B cell (primary cell): Measurements from ENCODE around the gene PRUNE1. TPM values are rescaled to one million over a fixed set of nuclear protein-coding genes. Genes with fewer than 3 reads are reported as not detected.

Source experiments
- ATAC-seq: fragments of 200-7000 bp; cut with Tn5 transposase; one replicate; pipeline ENCODE4 v1.10.0; 2021; ENCODE audit warnings: low read depth, mild to moderate bottlenecking, moderate number of reproducible peaks, moderate library complexity
- CTCF ChIA-PET: fragments of 350-600 bp; sonication (Branson Sonifier 250); formaldehyde crosslinking; loops from one replicate; lab custom pipeline; 2021; ENCODE audit warnings: antibody characterized with exemption, inconsistent platforms; lab: Charles Lee
- POLR2A ChIA-PET: fragments of 350-600 bp; sonication (Branson Sonifier 250); formaldehyde crosslinking; loops from one replicate; lab custom pipeline; 2021; ENCODE audit warnings: antibody characterized with exemption; lab: Charles Lee
- DNase-seq: peaks from one replicate; pipeline ENCODE4 v3.0.0; 2013
- H2AFZ ChIP-seq: 2 replicates; pipeline ENCODE4 v1.6.1; 2012; ENCODE audit warnings: mild to moderate bottlenecking, low read depth, low read length; ENCODE audit not compliant: insufficient read depth, poor library complexity, severe bottlenecking
- H3K27ac ChIP-seq, 2 donors: 1 replicate in 1 of 2; 2 replicates in 1 of 2; pipeline ENCODE4 v1.5.1; 2012 to 2013; ENCODE audit warnings: low read length in 2 of 2, mild to moderate bottlenecking in 2 of 2, moderate library complexity in 1 of 2
- H3K27me3 ChIP-seq, 4 experiments: fragments of 200-600 bp in 1 of 4; sonication (generic) in 1 of 4; replicated peaks in 1 of 4; 1 replicate in 2 of 4; 2 replicates in 2 of 4; pipeline versions ENCODE4 v1.6.1 to v1.7.0; 2013 to 2016; ENCODE audit warnings: low read length in 3 of 4, mild to moderate bottlenecking in 2 of 4, mixed read lengths in 1 of 4, moderate library complexity in 1 of 4; ENCODE audit not compliant: insufficient read depth in 4 of 4, control insufficient read depth in 3 of 4; ENCODE audit errors: control extremely low read depth in 1 of 4
- H3K36me3 ChIP-seq, 2 experiments: replicated peaks in 1 of 2; 1 replicate in 1 of 2; 2 replicates in 1 of 2; pipeline versions ENCODE4 v1.6.1 to v1.7.1; 2013; ENCODE audit warnings: low read length in 1 of 2; ENCODE audit not compliant: insufficient read depth in 2 of 2, control insufficient read depth in 1 of 2; ENCODE audit errors: control extremely low read depth in 1 of 2, extremely low read depth in 1 of 2
- H3K4me1 ChIP-seq, 2 donors: fragments of 200-600 bp in 1 of 2; sonication (generic) in 1 of 2; 1 replicate in 1 of 2; 2 replicates in 1 of 2; pipeline versions ENCODE4 v1.5.1 to v1.6.1; 2013 to 2017; ENCODE audit warnings: low read length in 2 of 2; ENCODE audit not compliant: control insufficient read depth in 2 of 2, insufficient read depth in 2 of 2
- H3K4me2 ChIP-seq: replicated peaks from 2 replicates; pipeline ENCODE3; 2012; ENCODE audit warnings: mild to moderate bottlenecking, low read depth, low read length; ENCODE audit not compliant: poor library complexity, severe bottlenecking
- H3K4me3 ChIP-seq, 5 experiments: fragments of 200-600 bp in 1 of 5; sonication (generic) in 1 of 5; 1 replicate in 3 of 5; 2 replicates in 2 of 5; pipeline versions ENCODE4 v1.5.1 to v1.7.0; 2011 to 2016; ENCODE audit warnings: low read length in 4 of 5, mild to moderate bottlenecking in 4 of 5, low read depth in 2 of 5, control low read depth in 1 of 5, moderate library complexity in 1 of 5; ENCODE audit not compliant: insufficient read depth in 1 of 5; ENCODE audit errors: control extremely low read depth in 1 of 5, extremely low read depth in 1 of 5
- H3K79me2 ChIP-seq: fragments of 200-600 bp; sonication (generic); one replicate; pipeline ENCODE4 v1.6.0; 2016; ENCODE audit warnings: low read length; ENCODE audit not compliant: control insufficient read depth, insufficient read depth
- H3K9ac ChIP-seq: fragments of 200-600 bp; sonication (generic); 2 replicates; pipeline ENCODE4 v1.6.1; 2017; ENCODE audit warnings: mild to moderate bottlenecking, low read length, moderate library complexity
- H3K9me3 ChIP-seq, 3 donors: one replicate each; pipeline versions ENCODE4 v1.6.1 to v1.7.1; 2013; ENCODE audit warnings: low read length in 2 of 3; ENCODE audit not compliant: control insufficient read depth in 2 of 3, insufficient read depth in 1 of 3; ENCODE audit errors: control extremely low read depth in 1 of 3
- H4K20me1 ChIP-seq: 2 replicates; pipeline ENCODE4 v1.6.0; 2012; ENCODE audit warnings: mild to moderate bottlenecking, low read length; ENCODE audit not compliant: insufficient read depth, control insufficient read depth, poor library complexity, severe bottlenecking
- H3K27ac Mint-ChIP-seq: one replicate; pipeline ENCODE4 v1.8.0; 2021; ENCODE audit warnings: mixed read lengths
- H3K27me3 Mint-ChIP-seq: one replicate; pipeline ENCODE4 v1.8.0; 2021; ENCODE audit warnings: mixed read lengths
- H3K4me1 Mint-ChIP-seq: one replicate; pipeline ENCODE4 v1.8.0; 2021; ENCODE audit warnings: mixed read lengths
- H3K4me3 Mint-ChIP-seq: one replicate; pipeline ENCODE4 v1.8.0; 2021; ENCODE audit warnings: mixed read lengths
- H3K9me3 Mint-ChIP-seq: one replicate; pipeline ENCODE4 v1.8.0; 2022; ENCODE audit warnings: mixed read lengths; ENCODE audit not compliant: insufficient read depth
- CTCF ChIP-seq: fragments of 200-600 bp; IDR thresholded peaks from one replicate; pipeline ENCODE4 v1.8.0; 2022; ENCODE audit warnings: antibody characterized with exemption, mild to moderate bottlenecking
- EZH2 ChIP-seq: IDR thresholded peaks from 2 replicates; pipeline ENCODE4 v1.6.1; 2012; ENCODE audit warnings: borderline replicate concordance, low read depth, mild to moderate bottlenecking, moderate library complexity, low read length; ENCODE audit not compliant: insufficient read depth, poor library complexity, severe bottlenecking
- WGBS: methylation state at CpG from one replicate; pipeline ENCODE4 v1.1.5; 2013; ENCODE audit warnings: missing lambda C conversion rate; ENCODE audit not compliant: insufficient coverage; 5-methylcytosine and 5-hydroxymethylcytosine counted together
- intact Hi-C: fragments of 100-400 bp; cut with micrococcal nuclease; formaldehyde crosslinking; loops from one replicate; pipeline ENCODE4 v1.10.0; 2022
- polyA plus RNA-seq: library from polyadenylated mRNA; depleted of rRNA; stranded (reverse); fragments of >200 nt; gene quantifications from 2 replicates; pipeline ENCODE4 v1.2.3, GENCODE V29; 2012
- total RNA-seq, 2 donors: library from RNA; stranded (reverse); fragments of 120-200 nt in 1 of 2; gene quantifications; 1 replicate in 1 of 2; 2 replicates in 1 of 2; pipeline versions ENCODE4 v1.2.3 to v1.2.4, GENCODE V29; 2013 to 2022

PRUNE1 gene
- total and polyA plus RNA-seq, 2 donors (not counting 1 experiment from before 2014, with no cell fraction given), result 15.9 to 21.3 TPM

- Histone ChIP-seq H3K27me3 (no peaks in the 10 kb centered on the region), H3K9me3 (no peaks in the 10 kb centered on the region), H3K79me2 (peaks cover 13% of the 10 kb centered on the region), H3K36me3 (peaks cover 0 to 32% of the 10 kb centered on the region in 2 experiments), H3K9ac (peak overlapping the region; percentile 85), H3K4me3 (peak overlapping the region in 4 of 5 experiments; percentile 92 to 97 (median 94)), H4K20me1 (peaks cover 6% of the 10 kb centered on the region), H2AFZ (peak overlapping the region; percentile 84), H3K4me2 (peak overlapping the region; percentile 93), H3K4me1 (peaks cover 20 to 30% of the 10 kb centered on the region in 2 donors), H3K27ac (peak overlapping the region; percentile 71 to 75)
- Mint-ChIP-seq H3K9me3 (no peaks in the 10 kb centered on the region), H3K4me3 (peak overlapping the region; percentile 96), H3K4me1 (peaks cover 43% of the 10 kb centered on the region), H3K27me3 (no peaks in the 10 kb centered on the region), H3K27ac (peak overlapping the region; percentile 94)
- no CpG with 5 or more reads among the region's 3 CpGs for WGBS
- ChIA-PET POLR2A (interaction anchor here (1.0 to 3.9 kb wide), 4 partner anchors 10 to 42 kb away, joined by 3 to 29 read pairs (median 8); partner anchors contain the start of genes CDC42SE1 and GABPB2), CTCF (interaction anchor here (0.5 to 5.7 kb wide), 12 partner anchors 11 to 520 kb away, joined by 3 to 63 read pairs (median 5); partner anchors contain the start of genes CDC42SE1, GABPB2, MLLT11 and TNFAIP8L2)
- intact Hi-C loops, result loop anchor here (1.0 kb wide), 2 partner anchors 8 to 23 kb away; no protein-coding TSS in a partner anchor
- ATAC-seq, result no peak
- TF ChIP-seq CTCF (peak; percentile 48), EZH2 (no peak)
- no peak for DNase-seq
Measured at GRCh38 chr1:151048645-151049032, 40.4 kb downstream of the PRUNE1 start.

- Mint-ChIP-seq H3K9me3 (no peaks in the 10 kb centered on the region), H3K27ac (peak overlapping the region; percentile 84), H3K4me1 (peaks cover 44% of the 10 kb centered on the region), H3K4me3 (peak overlapping the region; percentile 27), H3K27me3 (no peaks in the 10 kb centered on the region)
- intact Hi-C loops, result no loop called here
- Histone ChIP-seq H4K20me1 (peaks cover 6% of the 10 kb centered on the region), H3K36me3 (peaks cover 0 to 40% of the 10 kb centered on the region in 2 experiments), H3K27ac (peak overlapping the region in 1 of 2 donors; percentile 53), H3K9ac (no peak overlapping the region), H3K27me3 (no peaks in the 10 kb centered on the region), H3K4me1 (peaks cover 22 to 36% of the 10 kb centered on the region in 2 donors), H3K9me3 (no peaks in the 10 kb centered on the region), H3K4me2 (no peak overlapping the region), H2AFZ (no peak overlapping the region), H3K79me2 (peaks cover 16% of the 10 kb centered on the region), H3K4me3 (no peak overlapping the region)
- 93% methylated on average over 2 of the region's 5 CpGs for WGBS
- no peak for ATAC-seq
- ChIA-PET POLR2A (interaction anchor here (0.7 to 3.9 kb wide), 2 partner anchors 9 to 11 kb away, joined by 3 to 29 read pairs; partner anchors contain the start of genes CDC42SE1 and MLLT11), CTCF (interaction anchor here (1.7 to 5.7 kb wide), 4 partner anchors 10 to 25 kb away, joined by 6 to 63 read pairs (median 16); partner anchors contain the start of genes CDC42SE1, GABPB2 and MLLT11)
- TF ChIP-seq CTCF (no peak), EZH2 (no peak)
- DNase-seq, result peak; percentile 26
Measured at GRCh38 chr1:151049458-151049857, 41.2 kb downstream of the PRUNE1 start.
